Keratinocyte (primary cell): ENCODE data around the gene DPH5. TPM values are rescaled to one million over a fixed set of nuclear protein-coding genes. Genes with fewer than 3 reads are reported as not detected.

Experiments
- DNase-seq: peaks from one replicate; pipeline ENCODE4 v3.0.0-alpha.2; 2011; ENCODE audit warnings: low read depth, missing footprints, low spot score
- FAIRE-seq: peaks from 2 replicates; lab custom pipeline; 2011; peaks lifted over from hg19 to GRCh38; lab: Jason Lieb, UNC
- H2AFZ ChIP-seq: 2 replicates; pipeline ENCODE4 v1.6.0; 2012; ENCODE audit warnings: low read length, control low read depth, inconsistent platforms; ENCODE audit not compliant: control insufficient read depth
- H3K27ac ChIP-seq: 2 replicates; pipeline ENCODE4 v1.5.1; 2011; ENCODE audit warnings: low read length; ENCODE audit not compliant: control insufficient read depth, insufficient read depth
- H3K27me3 ChIP-seq: 3 replicates; pipeline ENCODE4 v1.6.0; 2011; ENCODE audit warnings: low read length; ENCODE audit not compliant: control insufficient read depth, insufficient read depth; ENCODE audit errors: extremely low read depth
- H3K36me3 ChIP-seq, 2 experiments: 2 replicates in 1 of 2; 3 replicates in 1 of 2; pipeline ENCODE4 v1.5.1; 2011; ENCODE audit warnings: low read length in 2 of 2, mild to moderate bottlenecking in 1 of 2; ENCODE audit not compliant: control insufficient read depth in 2 of 2, insufficient read depth in 2 of 2; ENCODE audit errors: extremely low read depth in 1 of 2
- H3K4me1 ChIP-seq: 3 replicates; pipeline ENCODE4 v1.5.1; 2011; ENCODE audit warnings: low read length; ENCODE audit not compliant: control insufficient read depth, insufficient read depth; ENCODE audit errors: extremely low read depth
- H3K4me2 ChIP-seq: 3 replicates; pipeline ENCODE4 v1.6.0; 2011; ENCODE audit warnings: low read depth, low read length; ENCODE audit not compliant: control insufficient read depth, insufficient read depth; ENCODE audit errors: extremely low read depth
- H3K4me3 ChIP-seq, 3 experiments: fragments of 200-600 bp in 1 of 3; sonication (generic) in 1 of 3; 2 replicates in 2 of 3; 3 replicates in 1 of 3; pipeline ENCODE4 v1.5.1; 2011 to 2016; ENCODE audit warnings: low read length in 3 of 3, mild to moderate bottlenecking in 3 of 3, control low read depth in 2 of 3, inconsistent platforms in 1 of 3, low read depth in 1 of 3, mixed read lengths in 1 of 3, mixed run types in 1 of 3, moderate library complexity in 1 of 3; ENCODE audit not compliant: control insufficient read depth in 2 of 3, insufficient read depth in 2 of 3; ENCODE audit errors: extremely low read depth in 1 of 3
- H3K79me2 ChIP-seq: 2 replicates; pipeline ENCODE4 v1.6.0; 2012; ENCODE audit warnings: low read length; ENCODE audit not compliant: control insufficient read depth, insufficient read depth
- H3K9ac ChIP-seq: 3 replicates; pipeline ENCODE4 v1.6.0; 2011; ENCODE audit warnings: low read length; ENCODE audit not compliant: control insufficient read depth, insufficient read depth; ENCODE audit errors: extremely low read depth
- H3K9me1 ChIP-seq: 3 replicates; pipeline ENCODE4 v1.6.0; 2011; ENCODE audit warnings: low read length; ENCODE audit not compliant: control insufficient read depth, insufficient read depth; ENCODE audit errors: extremely low read depth
- H3K9me3 ChIP-seq: 2 replicates; pipeline ENCODE4 v1.5.1; 2012; ENCODE audit warnings: low read depth, low read length; ENCODE audit not compliant: control insufficient read depth
- H4K20me1 ChIP-seq: 3 replicates; pipeline ENCODE4 v1.6.0; 2011; ENCODE audit warnings: low read length; ENCODE audit not compliant: control insufficient read depth, insufficient read depth; ENCODE audit errors: extremely low read depth
- EZH2 ChIP-seq: IDR thresholded peaks from one replicate; pipeline ENCODE4 v1.6.1; 2012; ENCODE audit warnings: inconsistent platforms, mild to moderate bottlenecking, low read length, moderate library complexity
- dilution Hi-C: fragments of 300-500 bp; cut with MboI; formaldehyde crosslinking; loops from one replicate; pipeline ENCODE4 v1.7.0; 2020; ENCODE audit warnings: low sequenced_read_pairs; ENCODE audit not compliant: extremely low pct_ligation_motif_present
- polyA plus RNA-seq, 5 experiments: library from polyadenylated mRNA; depleted of rRNA in 3 of 5; stranded (reverse) in 3 of 5; stranded (forward) in 1 of 5; unstranded in 1 of 5; fragments of >200 nt; gene quantifications; 1 replicate in 1 of 5; 2 replicates in 3 of 5; 3 replicates in 1 of 5; pipeline versions ENCODE4 v1.2.1 to v1.2.3, GENCODE V29; 2011 to 2012; ENCODE audit warnings: missing spikeins in 2 of 5, low read depth in 1 of 5, low replicate concordance in 1 of 5
- TF ChIP-seq, protein P1 (sequence below), 3 experiments: IDR thresholded peaks in 1 of 3; conservative IDR thresholded peaks in 1 of 3; optimal IDR thresholded peaks in 1 of 3; 2 replicates in 2 of 3; 3 replicates in 1 of 3; pipeline versions ENCODE3 to v1.5.1; 2011; ENCODE audit warnings: low read length in 3 of 3, mild to moderate bottlenecking in 3 of 3, moderate library complexity in 2 of 3, control low read depth in 1 of 3, inconsistent platforms in 1 of 3; ENCODE audit not compliant: insufficient read depth in 2 of 3; ENCODE audit errors: extremely low read depth in 1 of 3

Gene DPH5
- polyA plus RNA-seq, 1 donor (not counting 4 experiments of a cell fraction or from before 2014, with no cell fraction given) = 98.0 TPM

DNA sequence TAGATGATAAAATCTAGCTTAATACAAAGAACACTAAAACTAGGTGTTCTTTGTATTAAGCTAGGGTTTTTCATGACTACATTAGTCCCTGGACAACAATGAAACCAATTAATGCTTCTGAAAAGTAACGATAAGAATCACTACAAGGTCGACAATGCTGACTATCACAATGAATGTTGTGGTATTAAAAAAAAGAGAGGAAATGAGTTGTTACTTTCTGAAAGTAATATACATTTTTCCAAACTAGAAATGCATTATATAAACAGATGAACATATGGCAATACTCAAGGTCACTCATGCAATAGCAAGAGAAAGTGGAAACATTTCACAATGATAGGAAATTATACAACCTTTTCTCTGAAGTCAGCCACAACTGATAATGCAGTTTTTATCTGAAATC, 19.0 kb downstream of the DPH5 start:
- Histone ChIP-seq H3K9me1 (no peaks in the 10 kb centered on the region), H3K4me1 (peaks cover 12% of the 10 kb centered on the region), H3K27me3 (no peaks in the 10 kb centered on the region), H3K9ac (no peak overlapping the region), H3K4me3 (no peak overlapping the region), H3K79me2 (no peaks in the 10 kb centered on the region), H4K20me1 (no peaks in the 10 kb centered on the region), H2AFZ (no peak overlapping the region), H3K36me3 (peaks cover 0 to 2% of the 10 kb centered on the region in 2 experiments), H3K9me3 (no peaks in the 10 kb centered on the region), H3K4me2 (no peak overlapping the region), H3K27ac (no peak overlapping the region)
- FAIRE-seq (no peak), DNase-seq (no peak)
- dilution Hi-C loops = no loop called here
- no peak for TF ChIP-seq EZH2
- TF ChIP-seq, protein P1, sequence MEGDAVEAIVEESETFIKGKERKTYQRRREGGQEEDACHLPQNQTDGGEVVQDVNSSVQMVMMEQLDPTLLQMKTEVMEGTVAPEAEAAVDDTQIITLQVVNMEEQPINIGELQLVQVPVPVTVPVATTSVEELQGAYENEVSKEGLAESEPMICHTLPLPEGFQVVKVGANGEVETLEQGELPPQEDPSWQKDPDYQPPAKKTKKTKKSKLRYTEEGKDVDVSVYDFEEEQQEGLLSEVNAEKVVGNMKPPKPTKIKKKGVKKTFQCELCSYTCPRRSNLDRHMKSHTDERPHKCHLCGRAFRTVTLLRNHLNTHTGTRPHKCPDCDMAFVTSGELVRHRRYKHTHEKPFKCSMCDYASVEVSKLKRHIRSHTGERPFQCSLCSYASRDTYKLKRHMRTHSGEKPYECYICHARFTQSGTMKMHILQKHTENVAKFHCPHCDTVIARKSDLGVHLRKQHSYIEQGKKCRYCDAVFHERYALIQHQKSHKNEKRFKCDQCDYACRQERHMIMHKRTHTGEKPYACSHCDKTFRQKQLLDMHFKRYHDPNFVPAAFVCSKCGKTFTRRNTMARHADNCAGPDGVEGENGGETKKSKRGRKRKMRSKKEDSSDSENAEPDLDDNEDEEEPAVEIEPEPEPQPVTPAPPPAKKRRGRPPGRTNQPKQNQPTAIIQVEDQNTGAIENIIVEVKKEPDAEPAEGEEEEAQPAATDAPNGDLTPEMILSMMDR (optimal IDR thresholded peaks at IDR 0.05 in 1 of 3, IDR thresholded peaks at IDR 0.05 in 1 of 3, conservative IDR thresholded peaks at IDR 0.05 in 1 of 3; ENCODE audit: extremely low read depth in 1 of 3, insufficient read depth in 2 of 3, low read length in 3 of 3) = no peak

DNA sequence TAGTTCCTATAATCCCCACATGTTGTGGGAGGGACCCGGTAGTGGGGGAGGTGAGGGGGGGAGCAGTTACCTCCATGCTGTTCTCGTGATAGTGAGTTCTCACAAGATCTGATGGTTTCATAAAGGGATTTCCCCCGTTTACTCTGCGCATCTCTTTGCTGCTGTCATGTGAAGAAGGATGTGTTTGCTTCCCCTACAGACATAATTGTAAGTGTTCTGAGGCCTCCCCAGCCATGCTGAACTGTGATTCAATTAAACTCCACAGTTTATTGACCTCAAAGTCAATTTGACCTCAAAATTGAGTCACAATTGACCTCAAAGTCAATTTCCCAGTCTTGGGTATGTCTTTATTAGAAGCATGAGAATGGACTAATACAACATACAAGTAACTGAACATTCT, 19.7 kb downstream of the DPH5 start:
- Histone ChIP-seq H3K4me2 (no peak overlapping the region), H3K27ac (no peak overlapping the region), H4K20me1 (no peaks in the 10 kb centered on the region), H3K27me3 (no peaks in the 10 kb centered on the region), H2AFZ (no peak overlapping the region), H3K4me3 (no peak overlapping the region), H3K9me1 (no peaks in the 10 kb centered on the region), H3K9ac (no peak overlapping the region), H3K4me1 (peaks cover 12% of the 10 kb centered on the region), H3K9me3 (no peaks in the 10 kb centered on the region), H3K36me3 (peaks cover 2 to 5% of the 10 kb centered on the region in 2 experiments), H3K79me2 (no peaks in the 10 kb centered on the region)
- dilution Hi-C loops = no loop called here
- DNase-seq (no peak), FAIRE-seq (no peak)
- TF ChIP-seq, protein P1 (optimal IDR thresholded peaks at IDR 0.05 in 1 of 3, IDR thresholded peaks at IDR 0.05 in 1 of 3, conservative IDR thresholded peaks at IDR 0.05 in 1 of 3; ENCODE audit: extremely low read depth in 1 of 3, insufficient read depth in 2 of 3, low read length in 3 of 3) = no peak
